Measurements from ENCODE around the gene FBXL14. TPM values are rescaled to one million over a fixed set of nuclear protein-coding genes. Genes with fewer than 3 reads are reported as not detected.
A peak's percentile ranks its signal among the peaks of the same experiment; 100 is the strongest.

FBXL14 gene, protein sequence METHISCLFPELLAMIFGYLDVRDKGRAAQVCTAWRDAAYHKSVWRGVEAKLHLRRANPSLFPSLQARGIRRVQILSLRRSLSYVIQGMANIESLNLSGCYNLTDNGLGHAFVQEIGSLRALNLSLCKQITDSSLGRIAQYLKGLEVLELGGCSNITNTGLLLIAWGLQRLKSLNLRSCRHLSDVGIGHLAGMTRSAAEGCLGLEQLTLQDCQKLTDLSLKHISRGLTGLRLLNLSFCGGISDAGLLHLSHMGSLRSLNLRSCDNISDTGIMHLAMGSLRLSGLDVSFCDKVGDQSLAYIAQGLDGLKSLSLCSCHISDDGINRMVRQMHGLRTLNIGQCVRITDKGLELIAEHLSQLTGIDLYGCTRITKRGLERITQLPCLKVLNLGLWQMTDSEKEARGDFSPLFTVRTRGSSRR
- polyA plus RNA-seq (ENCODE audit: insufficient read length in 4 of 4), result 10 to 100 TPM in 3 of 4 donors, 1 to 10 TPM in 1; 9.9 to 14.4 (median 11.2) TPM

GRCh38 chr12:1594261-1595025 is at the start of gene FBXL14:
Gene FBXL14 (minus strand): TSS chr12:1594581. CDS start chr12:1594066, 515 bp downstream.
- DNase-seq (ENCODE audit: low read depth in 4 of 4, low spot score in 3 of 4), result peak in 2 of 4 donors; percentile 82 to 84

- no peak for DNase-seq (ENCODE audit: low read depth in 4 of 4, low spot score in 3 of 4)
Measured at GRCh38 chr12:1643905-1644533, 49.6 kb upstream of the FBXL14 start.

- no peak for DNase-seq (ENCODE audit: low read depth in 4 of 4, low spot score in 3 of 4)
Measured at GRCh38 chr12:1643043-1643442, 48.7 kb upstream of the FBXL14 start.

DNA sequence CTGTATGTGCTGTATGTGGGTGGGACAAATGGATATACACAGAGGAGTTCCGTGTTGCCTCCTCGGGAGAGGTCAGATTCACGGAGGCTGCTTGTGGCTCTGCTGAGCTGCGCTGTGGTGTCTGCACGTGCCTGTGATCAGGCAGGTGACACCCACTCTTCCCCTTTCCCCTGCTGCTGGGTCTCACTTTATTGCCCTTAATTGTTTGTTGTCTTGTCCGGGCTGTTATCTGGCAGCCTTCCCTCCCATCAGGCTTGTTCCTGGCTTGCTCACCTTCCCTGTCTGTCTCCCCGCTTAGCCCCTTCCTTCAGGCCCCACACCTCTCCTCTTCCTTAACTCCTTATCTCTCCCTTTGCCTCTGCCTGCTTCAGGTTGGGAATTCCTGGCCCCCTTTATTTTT is 48.1 kb upstream of the FBXL14 start:
- no peak for DNase-seq (ENCODE audit: low read depth in 4 of 4, low spot score in 3 of 4)

- no peak for DNase-seq (ENCODE audit: low read depth in 4 of 4, low spot score in 3 of 4)
Measured at GRCh38 chr12:1640328-1641234, 46.2 kb upstream of the FBXL14 start.

DNA sequence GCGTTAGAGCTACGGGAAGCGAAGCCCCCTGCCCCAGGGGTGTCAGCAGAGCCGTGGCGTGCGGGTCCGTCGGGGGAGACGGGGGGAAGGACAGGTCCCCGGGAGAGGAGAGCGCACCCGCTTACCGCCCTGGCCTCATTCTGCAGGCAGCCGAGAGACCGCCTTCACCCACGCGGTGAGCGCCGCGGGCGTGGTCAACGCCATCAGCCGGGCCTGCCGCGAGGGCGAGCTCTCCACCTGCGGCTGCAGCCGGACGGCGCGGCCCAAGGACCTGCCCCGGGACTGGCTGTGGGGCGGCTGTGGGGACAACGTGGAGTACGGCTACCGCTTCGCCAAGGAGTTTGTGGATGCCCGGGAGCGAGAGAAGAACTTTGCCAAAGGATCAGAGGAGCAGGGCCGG is 45.2 kb upstream of the FBXL14 start:
- DNase-seq (ENCODE audit: low read depth in 4 of 4, low spot score in 3 of 4), result no peak

GRCh38 chr12:1638203-1638602 is 43.8 kb upstream of the FBXL14 start:
- no peak for DNase-seq (ENCODE audit: low read depth in 4 of 4, low spot score in 3 of 4)

- DNase-seq (ENCODE audit: low read depth in 4 of 4, low spot score in 3 of 4), result no peak
Measured at GRCh38 chr12:1635301-1636095, 41.1 kb upstream of the FBXL14 start.

GRCh38 chr12:1634590-1635191 is 40.3 kb upstream of the FBXL14 start:
- no peak for DNase-seq (ENCODE audit: low read depth in 4 of 4, low spot score in 3 of 4)

GRCh38 chr12:1634149-1634548 is 39.8 kb upstream of the FBXL14 start:
- DNase-seq (ENCODE audit: low read depth in 4 of 4, low spot score in 3 of 4), result no peak

DNA sequence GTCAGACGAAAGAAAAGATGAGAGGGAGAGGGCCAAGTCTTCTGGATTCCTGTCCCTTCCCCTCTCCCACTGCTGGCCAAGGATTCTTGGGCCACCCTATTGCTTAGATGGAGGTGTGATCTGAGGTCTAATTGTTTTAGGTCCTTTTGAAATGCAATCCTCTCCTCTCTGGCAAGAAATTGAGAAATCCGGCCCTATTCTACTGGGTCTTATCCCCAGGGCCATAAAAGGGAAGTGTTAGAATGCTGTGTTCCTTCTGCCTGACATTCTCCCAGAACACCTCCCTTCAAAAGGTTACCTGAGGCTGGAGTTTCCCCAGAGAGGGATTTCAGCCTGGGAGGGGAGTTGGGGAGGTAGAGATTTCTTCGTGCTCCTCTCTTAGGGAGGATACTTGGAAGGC is 39.1 kb upstream of the FBXL14 start:
- DNase-seq (ENCODE audit: low read depth in 4 of 4, low spot score in 3 of 4), result no peak

GRCh38 chr12:1632702-1633101 is 38.3 kb upstream of the FBXL14 start:
- no peak for DNase-seq (ENCODE audit: low read depth in 4 of 4, low spot score in 3 of 4)

GRCh38 chr12:1630827-1631591 is 36.6 kb upstream of the FBXL14 start:
- DNase-seq (ENCODE audit: low read depth in 4 of 4, low spot score in 3 of 4), result no peak

GRCh38 chr12:1630133-1630826 is 35.9 kb upstream of the FBXL14 start:
- DNase-seq (ENCODE audit: low read depth in 4 of 4, low spot score in 3 of 4), result no peak

DNA sequence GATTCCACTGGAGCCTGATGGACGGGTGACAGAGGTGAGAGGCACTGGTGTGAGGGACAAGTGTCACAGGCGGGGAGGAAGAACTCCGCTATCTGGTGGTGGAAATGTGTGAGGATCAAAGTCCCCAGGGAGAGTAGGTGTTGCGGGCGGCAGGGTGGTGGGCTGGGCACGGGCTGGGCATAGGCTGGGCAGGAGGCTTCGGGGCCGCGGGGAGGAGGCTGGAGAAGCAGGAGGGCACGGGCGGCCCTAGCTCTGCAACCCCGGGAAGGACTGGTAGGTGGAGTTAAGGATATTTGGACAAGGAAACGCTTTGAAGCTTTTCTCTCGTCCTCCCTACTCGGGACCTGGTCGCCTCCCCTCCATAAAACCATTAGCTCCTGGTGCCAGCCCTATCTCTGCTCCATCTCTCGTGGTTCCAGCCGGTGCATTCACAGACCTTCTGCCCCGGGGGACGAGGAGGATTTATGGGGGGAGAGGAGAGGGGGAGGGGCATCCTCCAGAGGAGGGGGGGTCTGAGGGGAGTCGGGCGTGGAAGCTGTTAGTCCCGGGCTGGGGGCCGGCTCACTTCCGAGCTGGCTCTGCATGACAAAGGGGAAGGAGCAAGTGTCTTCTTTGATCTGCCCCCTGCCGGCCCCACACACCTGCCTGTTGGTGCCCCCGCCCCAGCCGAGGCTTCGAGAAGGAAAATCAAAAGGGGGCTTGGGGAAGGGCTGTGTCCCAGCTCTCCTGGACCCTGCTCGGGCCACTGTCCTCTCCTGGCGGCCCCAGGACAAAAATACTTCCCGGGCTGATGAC is 35.2 kb upstream of the FBXL14 start:
- no peak for DNase-seq (ENCODE audit: low read depth in 4 of 4, low spot score in 3 of 4)

DNA sequence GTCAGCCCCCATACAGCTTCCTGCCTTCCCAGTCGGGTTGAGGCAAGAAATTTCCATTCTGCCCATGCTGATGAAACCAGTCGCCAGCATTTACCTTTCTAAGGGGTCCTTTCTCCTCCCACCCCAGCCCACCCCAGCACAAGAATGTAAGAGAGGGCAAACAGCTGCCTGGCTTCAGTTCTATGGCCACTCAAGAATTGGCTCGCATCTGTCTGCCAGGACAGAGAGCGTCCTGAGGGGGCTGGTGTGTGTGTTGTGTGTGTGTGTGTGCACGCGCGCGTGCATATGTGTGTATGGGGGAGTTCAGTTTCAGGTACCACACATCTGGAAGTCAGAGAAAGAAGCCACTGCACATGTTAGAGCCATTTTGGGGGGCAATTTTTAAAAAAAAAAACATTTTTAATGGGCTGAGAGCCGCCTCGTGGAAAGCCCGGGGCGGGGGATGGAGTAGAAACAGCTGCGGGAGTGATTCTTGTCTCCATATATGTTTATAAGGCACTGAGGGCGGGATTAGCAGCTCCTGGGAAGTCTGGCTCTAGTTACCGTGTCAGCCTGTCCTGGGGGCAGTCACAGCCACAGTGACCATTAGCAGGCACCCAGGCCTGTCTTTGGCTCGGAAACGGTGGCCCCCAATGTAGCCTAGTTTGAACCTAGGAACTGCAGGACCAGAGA is 34.4 kb upstream of the FBXL14 start, which contains the start of gene WNT5B:
TSS of gene WNT5B (plus strand) at position 566 of the 672 bp plus-strand sequence. CDS start 2,124 bp downstream, outside the sequence.
- no peak for DNase-seq (ENCODE audit: low read depth in 4 of 4, low spot score in 3 of 4)
